Measurements from ENCODE around the gene ATP13A4.

DNA sequence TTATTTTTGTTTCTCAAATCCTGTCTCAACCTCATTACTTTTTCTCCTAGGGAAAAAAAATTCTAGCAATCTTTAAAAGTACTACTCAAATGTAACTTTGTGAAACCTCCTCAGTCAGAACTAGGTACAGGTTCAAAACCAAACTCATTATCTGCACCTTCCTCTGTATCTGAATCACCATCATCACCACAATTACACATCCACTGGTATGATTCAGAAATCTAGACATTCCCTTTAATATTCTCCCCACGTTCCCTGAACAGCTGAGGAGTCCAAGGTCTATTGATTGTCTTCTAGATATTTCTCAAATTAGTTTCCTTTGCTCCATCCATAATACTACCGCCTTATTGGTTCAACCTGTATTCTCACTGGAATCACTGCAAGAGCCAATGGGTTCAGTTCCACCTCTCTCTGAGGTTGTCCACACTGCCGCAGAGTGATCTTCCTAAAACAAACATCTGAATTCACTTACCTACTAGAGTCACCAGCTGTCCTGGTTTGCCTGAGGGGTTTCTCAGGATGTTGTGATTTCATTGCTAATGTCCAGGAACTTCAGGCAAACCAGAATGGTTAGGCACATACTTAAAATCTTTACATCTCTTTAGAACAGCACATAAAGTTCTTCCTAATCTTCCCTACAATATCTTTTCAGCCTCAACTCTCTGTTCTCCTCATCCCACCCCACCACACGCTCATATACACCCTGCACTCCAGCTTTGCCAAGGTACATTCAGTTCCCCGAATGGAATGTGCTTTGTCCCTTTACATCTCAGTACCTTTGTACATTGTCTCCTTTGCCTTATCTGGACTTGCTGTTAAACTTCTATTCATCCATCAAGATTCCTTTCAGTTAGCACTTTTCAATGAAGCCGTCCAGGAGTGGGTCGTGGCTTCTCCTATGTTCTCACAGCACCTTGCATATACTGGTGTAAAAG is 24.2 kb downstream of the ATP13A4 start:
- TF ChIP-seq, protein P1, sequence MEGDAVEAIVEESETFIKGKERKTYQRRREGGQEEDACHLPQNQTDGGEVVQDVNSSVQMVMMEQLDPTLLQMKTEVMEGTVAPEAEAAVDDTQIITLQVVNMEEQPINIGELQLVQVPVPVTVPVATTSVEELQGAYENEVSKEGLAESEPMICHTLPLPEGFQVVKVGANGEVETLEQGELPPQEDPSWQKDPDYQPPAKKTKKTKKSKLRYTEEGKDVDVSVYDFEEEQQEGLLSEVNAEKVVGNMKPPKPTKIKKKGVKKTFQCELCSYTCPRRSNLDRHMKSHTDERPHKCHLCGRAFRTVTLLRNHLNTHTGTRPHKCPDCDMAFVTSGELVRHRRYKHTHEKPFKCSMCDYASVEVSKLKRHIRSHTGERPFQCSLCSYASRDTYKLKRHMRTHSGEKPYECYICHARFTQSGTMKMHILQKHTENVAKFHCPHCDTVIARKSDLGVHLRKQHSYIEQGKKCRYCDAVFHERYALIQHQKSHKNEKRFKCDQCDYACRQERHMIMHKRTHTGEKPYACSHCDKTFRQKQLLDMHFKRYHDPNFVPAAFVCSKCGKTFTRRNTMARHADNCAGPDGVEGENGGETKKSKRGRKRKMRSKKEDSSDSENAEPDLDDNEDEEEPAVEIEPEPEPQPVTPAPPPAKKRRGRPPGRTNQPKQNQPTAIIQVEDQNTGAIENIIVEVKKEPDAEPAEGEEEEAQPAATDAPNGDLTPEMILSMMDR (IDR thresholded peaks at IDR 0.05): no peak
- TF ChIP-seq EZH2 (IDR thresholded peaks at IDR 0.05; ENCODE audit: borderline replicate concordance, insufficient read depth, low read depth, low read length, poor library complexity, severe bottlenecking): no peak
